Activated CD4-positive, alpha-beta T cell treated with anti-CD3 and anti-CD28 coated beads, Interleukin-2, Interleukin-6, amounts not matched to agents 100 ng/mL and 50 ng/mL, durations not matched to agents 16 hours and 8 hours (primary cell): Measurements from ENCODE around the gene C1QTNF6.

Experiments used
- DNase-seq: peaks from one replicate; pipeline ENCODE4 v3.0.0-alpha.2; 2020

Gene C1QTNF6

DNA sequence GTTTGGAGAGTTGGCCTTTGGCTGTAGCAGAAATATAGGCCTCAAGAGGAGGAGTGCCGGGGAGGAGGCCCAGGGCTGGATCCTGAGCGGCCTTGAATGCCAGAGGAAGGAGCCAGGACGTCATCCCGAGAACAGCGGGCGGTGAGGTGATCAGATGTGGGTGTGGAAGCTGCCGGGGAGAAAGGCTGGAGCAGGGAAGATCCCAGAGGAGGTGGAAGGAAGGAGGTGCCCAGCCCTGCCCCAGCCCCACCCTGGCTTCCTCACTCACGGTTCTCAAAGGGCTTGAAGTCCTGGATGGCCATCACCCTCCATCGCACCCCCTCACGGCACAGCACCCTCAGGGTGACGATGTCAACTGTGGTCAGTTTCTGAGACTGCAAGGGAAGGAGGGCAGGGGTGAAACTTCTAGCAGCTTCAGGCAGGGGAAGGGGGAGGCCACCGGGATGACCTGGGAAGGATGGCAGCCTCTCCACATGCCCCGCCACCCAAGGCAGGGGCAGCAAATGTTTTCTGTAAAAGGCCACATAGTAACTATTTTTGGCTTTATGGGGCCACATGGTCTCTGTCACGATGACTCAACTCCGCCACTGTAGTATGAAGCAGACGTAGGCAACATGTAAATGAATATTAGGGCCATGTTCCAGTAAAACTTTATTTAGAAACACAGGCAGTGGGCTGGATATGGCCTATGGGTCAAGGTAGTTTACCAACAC is 49.0 kb downstream of the C1QTNF6 start:
- no peak for DNase-seq

DNA sequence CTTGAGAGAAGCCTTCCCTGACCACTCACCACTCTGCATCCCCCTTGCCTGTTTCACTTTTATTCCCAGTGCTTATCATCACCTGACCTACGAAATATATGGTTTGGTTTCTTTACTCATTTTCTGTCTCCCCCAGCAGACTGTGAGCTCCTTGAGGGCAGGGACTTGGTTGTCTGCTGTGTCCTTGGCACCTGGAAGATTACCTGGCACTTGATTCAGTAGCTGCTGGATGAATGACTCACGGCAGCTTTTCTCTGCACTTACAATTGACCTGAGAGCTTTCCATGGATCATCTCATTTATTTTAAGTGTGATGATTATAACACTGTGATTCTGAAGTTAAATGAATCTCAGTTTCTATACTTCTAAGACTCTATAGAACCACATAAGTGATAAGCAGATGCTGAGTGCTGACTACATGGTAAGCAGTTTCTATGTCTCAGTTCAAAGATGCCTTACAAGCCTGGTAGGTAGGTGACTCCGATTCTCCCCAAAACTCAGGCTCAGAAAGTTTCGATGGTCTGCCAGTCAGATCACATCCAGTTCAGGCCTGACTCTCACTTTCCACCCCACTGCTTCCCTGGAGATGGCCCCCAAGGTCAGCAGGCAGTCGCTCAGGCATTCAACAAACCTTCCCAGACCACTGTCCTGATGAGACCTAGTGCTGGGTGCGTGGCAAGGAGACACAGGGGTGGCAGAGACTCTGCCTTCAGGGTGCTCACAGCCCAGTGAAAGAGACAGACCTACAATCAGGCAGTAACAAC is 50.0 kb downstream of the C1QTNF6 start:
- DNase-seq, result no peak

DNA sequence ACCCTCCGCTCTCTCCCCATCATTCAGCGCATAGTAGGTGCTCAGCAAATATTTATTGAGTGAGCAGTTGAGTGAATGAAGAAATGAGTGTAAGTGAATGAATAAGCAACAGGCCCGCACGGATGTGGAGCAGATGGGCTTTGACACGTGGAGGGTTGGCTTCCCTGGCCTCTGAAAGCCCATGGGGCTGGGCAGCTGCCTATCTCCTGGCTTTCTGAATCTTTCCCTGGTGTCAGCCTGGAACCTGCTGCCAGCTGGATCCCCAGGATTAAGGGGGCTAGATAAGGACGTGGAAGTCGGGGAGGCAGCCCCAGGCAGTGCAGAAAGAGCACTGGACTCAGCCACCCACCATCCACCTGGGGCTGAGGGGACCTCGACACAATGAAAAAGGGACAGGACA is 50.9 kb downstream of the C1QTNF6 start:
- no peak for DNase-seq

DNA sequence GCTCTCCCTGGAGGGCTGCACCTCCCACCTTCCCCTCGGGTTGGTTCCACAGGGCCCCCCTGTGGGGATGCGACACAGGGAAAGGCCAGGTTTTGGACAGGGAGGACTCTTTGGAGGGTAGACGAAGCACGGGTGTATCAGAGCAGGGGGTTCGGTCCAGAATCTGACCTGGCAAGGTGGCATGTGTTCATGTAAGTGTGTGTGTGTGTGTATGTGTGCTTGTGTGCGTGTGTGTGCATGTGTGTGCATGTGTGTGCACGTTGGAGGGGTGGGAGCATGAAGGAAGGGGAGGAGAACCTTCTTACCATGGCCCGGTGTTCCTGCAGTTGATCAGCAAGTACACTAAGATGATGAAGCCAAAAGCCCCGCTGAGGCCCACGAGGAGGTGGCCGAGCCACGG is 53.0 kb downstream of the C1QTNF6 start:
- no peak for DNase-seq

DNA sequence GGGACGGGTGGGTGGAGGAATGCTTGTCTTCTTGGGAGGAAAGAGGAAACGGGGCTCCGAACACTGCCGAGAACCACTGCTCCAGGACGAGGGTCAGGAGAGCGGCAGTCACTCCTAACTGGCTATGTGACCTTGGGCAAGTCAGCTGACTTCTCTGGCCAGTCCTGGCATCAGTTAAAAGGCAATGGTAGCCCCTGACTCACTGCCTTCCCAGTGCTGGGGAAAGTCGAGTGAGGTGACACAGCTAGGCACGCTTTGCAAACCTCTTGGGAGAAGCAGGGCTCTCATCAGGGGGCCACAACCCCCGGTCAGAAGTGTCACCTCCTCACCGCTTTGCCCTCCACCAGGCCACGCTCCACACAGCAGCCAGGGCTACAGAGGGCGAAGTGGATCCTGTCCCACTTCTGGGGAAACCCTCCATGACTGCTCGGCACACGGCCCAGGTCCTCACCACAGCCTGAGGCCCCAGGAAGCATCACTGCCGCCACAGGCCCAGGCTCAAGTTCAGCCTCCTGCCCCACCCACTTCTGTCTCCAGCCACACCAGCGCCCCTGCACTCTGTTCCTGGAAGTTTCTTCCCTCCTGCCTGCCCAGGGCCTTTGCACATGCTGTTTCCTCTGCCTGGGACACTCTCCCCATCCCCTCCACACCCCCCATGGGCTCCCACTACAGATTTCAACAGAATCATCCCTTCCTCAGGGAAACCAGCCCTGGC is 54.6 kb downstream of the C1QTNF6 start:
- no peak for DNase-seq

DNA sequence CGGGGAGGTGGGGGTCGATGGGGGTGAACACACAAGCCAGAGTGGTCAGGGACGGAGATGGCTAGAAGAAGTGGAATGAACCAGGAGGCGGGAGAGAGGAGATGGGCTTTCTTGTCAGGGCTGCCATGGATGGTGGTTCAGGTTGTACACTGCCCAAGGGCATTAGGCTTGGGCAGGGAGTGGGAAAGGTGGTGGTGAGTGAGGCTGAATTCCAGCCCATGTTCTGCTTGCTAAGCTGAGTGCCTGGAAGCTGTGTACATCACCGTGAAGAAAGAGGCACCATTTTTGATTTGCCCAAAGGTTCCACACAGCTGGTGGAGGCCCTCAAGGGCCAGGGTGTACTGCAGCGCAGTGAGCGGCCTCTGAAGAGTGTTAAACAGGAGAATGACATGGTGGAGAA is 55.3 kb downstream of the C1QTNF6 start:
- no peak for DNase-seq
